KMS-11 (cell line): Measurements from ENCODE around the gene UFSP1.
A peak's percentile ranks its signal among the peaks of the same experiment; 100 is the strongest.

ENCODE experiments used
- H2AFZ ChIP-seq: fragments of 200-600 bp; sonication (generic); 2 replicates; pipeline ENCODE4 v1.6.1; 2016; ENCODE audit warnings: antibody characterized with exemption, mixed run types, low read depth
- H3K27ac ChIP-seq: fragments of 200-600 bp; sonication (generic); 2 replicates; pipeline ENCODE4 v1.6.1; 2016; ENCODE audit warnings: mild to moderate bottlenecking, mixed run types
- H3K27me3 ChIP-seq: fragments of 200-600 bp; sonication (generic); 2 replicates; pipeline ENCODE4 v1.6.1; 2017; ENCODE audit warnings: mild to moderate bottlenecking, low read depth, mixed run types, moderate library complexity; ENCODE audit not compliant: insufficient read depth
- H3K36me3 ChIP-seq: fragments of 200-600 bp; sonication (generic); 2 replicates; pipeline ENCODE4 v1.6.1; 2017; ENCODE audit warnings: mild to moderate bottlenecking, mixed run types; ENCODE audit not compliant: insufficient read depth
- H3K4me1 ChIP-seq: fragments of 200-600 bp; sonication (generic); 2 replicates; pipeline ENCODE4 v1.6.1; 2016; ENCODE audit warnings: mild to moderate bottlenecking, low read depth, mixed run types; ENCODE audit not compliant: poor library complexity, severe bottlenecking
- H3K4me2 ChIP-seq: fragments of 200-600 bp; sonication (generic); 2 replicates; pipeline ENCODE4 v1.7.0; 2016; ENCODE audit warnings: mild to moderate bottlenecking, mixed run types
- H3K4me3 ChIP-seq: fragments of 200-600 bp; sonication (generic); IDR thresholded peaks from 2 replicates; pipeline ENCODE4 v1.6.1; 2017; ENCODE audit warnings: low read depth, low read length, mixed read lengths; ENCODE audit not compliant: insufficient read depth
- H3K79me2 ChIP-seq: fragments of 200-600 bp; sonication (generic); 2 replicates; pipeline ENCODE4 v1.6.1; 2016; ENCODE audit warnings: low read depth, mixed run types; ENCODE audit not compliant: insufficient read depth
- H3K9ac ChIP-seq: fragments of 200-600 bp; sonication (generic); 2 replicates; pipeline ENCODE4 v1.6.1; 2016; ENCODE audit warnings: mild to moderate bottlenecking, mixed run types
- H4K20me1 ChIP-seq: fragments of 200-600 bp; sonication (generic); 2 replicates; pipeline ENCODE4 v1.6.1; 2016; ENCODE audit warnings: mild to moderate bottlenecking, mixed run types; ENCODE audit not compliant: insufficient read depth
- CTCF ChIP-seq: fragments of 200-600 bp; sonication (generic); conservative IDR thresholded peaks from 2 replicates; pipeline ENCODE4 v1.6.1; 2017; ENCODE audit warnings: low read depth, mild to moderate bottlenecking, antibody characterized with exemption, low read length, moderate library complexity, mixed read lengths

The UFSP1 gene

GRCh38 chr7:100900978-100901377 lies 11.5 kb upstream of the UFSP1 start:
- Histone ChIP-seq H3K27me3 (peaks cover 12% of the 10 kb centered on the region), H4K20me1 (no peaks in the 10 kb centered on the region), H3K4me3 (no peak overlapping the region), H3K9ac (no peak overlapping the region), H3K4me2 (peak overlapping the region; percentile 83; the same call in 1 of the 2 replicates), H3K4me1 (peaks cover 29% of the 10 kb centered on the region), H3K27ac (no peak overlapping the region), H3K36me3 (no peaks in the 10 kb centered on the region), H2AFZ (no peak overlapping the region), H3K79me2 (no peaks in the 10 kb centered on the region)
- TF ChIP-seq CTCF, result no peak

GRCh38 chr7:100899432-100899831 lies 9.9 kb upstream of the UFSP1 start:
- Histone ChIP-seq H4K20me1 (no peaks in the 10 kb centered on the region), H3K36me3 (no peaks in the 10 kb centered on the region), H3K4me1 (peaks cover 33% of the 10 kb centered on the region), H3K27me3 (peaks cover 21% of the 10 kb centered on the region), H2AFZ (no peak overlapping the region), H3K27ac (no peak overlapping the region), H3K4me3 (no peak overlapping the region), H3K79me2 (no peaks in the 10 kb centered on the region), H3K4me2 (no peak overlapping the region), H3K9ac (no peak overlapping the region)
- TF ChIP-seq CTCF, result no peak

- Histone ChIP-seq H2AFZ (no peak overlapping the region), H3K4me2 (no peak overlapping the region), H3K36me3 (no peaks in the 10 kb centered on the region), H3K79me2 (no peaks in the 10 kb centered on the region), H4K20me1 (no peaks in the 10 kb centered on the region), H3K27ac (no peak overlapping the region), H3K4me3 (no peak overlapping the region), H3K4me1 (peaks cover 33% of the 10 kb centered on the region), H3K27me3 (peaks cover 35% of the 10 kb centered on the region), H3K9ac (no peak overlapping the region)
- TF ChIP-seq CTCF, result no peak
These were observed 8.4 kb upstream of the UFSP1 start for GRCh38 chr7:100897772-100898454.

- H3K4me2 ChIP-seq, result peak overlapping the region; percentile 14; the same call in 1 of the 2 replicates
- H3K4me3 ChIP-seq, result no peak overlapping the region
- H3K4me1 ChIP-seq, result peaks cover 24% of the 10 kb centered on the region
- H3K9ac ChIP-seq, result no peak overlapping the region
- H3K27ac ChIP-seq, result no peak overlapping the region
- no peaks in the 10 kb centered on the region for H3K79me2 ChIP-seq
- H3K36me3 ChIP-seq, result no peaks in the 10 kb centered on the region
- H4K20me1 ChIP-seq, result no peaks in the 10 kb centered on the region
- peak; percentile 73 for TF ChIP-seq CTCF
- peaks cover 44% of the 10 kb centered on the region for H3K27me3 ChIP-seq
- peak overlapping the region; percentile 36; the same call in 1 of the 2 replicates for H2AFZ ChIP-seq
These were observed 7.5 kb upstream of the UFSP1 start for GRCh38 chr7:100896732-100897608.
